ENCODE measurements around the gene ZBTB42.
A peak's percentile ranks its signal among the peaks of the same experiment; 100 is the strongest.

Gene ZBTB42

DNA sequence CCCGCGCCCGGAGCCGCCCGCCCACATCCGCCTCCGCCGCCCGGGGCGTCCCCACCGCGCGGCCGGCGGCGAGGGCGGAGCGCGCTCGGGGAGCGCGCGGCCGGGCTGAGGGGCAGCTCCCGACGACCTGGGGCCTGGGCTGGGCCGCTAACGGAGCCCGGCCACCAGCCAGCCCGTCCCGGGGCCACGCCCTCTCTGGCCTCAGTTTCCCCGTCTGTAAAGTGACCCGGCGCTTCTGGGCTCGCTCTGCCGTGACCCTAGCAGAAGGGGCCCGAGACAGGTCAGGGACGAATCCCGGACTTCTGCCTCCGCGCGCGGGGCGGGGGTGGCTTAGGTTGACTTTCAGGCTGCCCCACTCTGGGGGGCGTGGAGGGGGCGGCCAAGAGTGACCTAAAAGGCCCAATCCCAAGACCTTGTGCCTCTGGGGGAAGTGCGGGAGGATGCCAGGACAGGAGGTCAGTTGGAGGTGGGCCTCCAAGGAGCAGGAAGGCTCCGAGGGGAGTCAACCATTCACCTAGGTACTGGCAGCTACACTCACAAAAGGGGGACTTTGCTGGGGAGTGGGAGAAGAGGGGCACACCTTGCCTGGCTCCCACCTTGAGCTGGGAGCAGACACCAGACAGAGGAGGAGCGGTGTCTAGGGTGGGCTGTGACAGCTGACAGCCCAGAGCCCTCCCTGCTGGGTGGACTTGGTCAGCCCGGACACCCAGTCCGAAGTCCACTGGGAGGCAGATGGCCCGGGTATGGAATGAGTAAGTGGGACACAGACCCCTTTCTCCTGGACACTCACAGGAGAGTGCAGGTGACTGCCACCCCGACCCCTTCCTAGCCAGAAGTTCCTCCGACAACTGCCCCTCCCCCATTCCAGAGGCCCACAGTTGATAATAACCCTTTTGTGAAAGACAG, 4.9 kb upstream of the ZBTB42 start:
- peak; percentile 60 to 61 for DNase-seq

DNA sequence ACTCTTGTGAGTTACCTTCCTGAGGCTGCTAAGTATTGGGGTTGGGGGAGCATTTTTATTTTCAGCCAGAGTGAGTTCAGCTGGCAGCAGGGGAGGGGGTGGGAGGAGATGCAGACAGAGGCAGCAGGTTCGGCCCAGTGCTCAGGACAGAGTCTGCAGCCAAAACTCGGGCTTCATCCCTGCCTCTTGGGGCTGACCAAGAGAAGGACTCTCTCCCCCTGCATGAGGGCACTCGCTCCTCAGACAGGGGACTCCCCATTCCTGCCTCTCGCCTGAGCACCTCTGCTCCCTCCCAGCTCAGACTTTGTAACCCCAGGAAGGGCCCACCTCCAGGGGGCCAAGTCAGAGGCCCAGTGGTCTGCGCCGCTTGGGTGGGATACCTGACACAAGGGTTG, 4.2 kb upstream of the ZBTB42 start:
- DNase-seq = no peak

DNA sequence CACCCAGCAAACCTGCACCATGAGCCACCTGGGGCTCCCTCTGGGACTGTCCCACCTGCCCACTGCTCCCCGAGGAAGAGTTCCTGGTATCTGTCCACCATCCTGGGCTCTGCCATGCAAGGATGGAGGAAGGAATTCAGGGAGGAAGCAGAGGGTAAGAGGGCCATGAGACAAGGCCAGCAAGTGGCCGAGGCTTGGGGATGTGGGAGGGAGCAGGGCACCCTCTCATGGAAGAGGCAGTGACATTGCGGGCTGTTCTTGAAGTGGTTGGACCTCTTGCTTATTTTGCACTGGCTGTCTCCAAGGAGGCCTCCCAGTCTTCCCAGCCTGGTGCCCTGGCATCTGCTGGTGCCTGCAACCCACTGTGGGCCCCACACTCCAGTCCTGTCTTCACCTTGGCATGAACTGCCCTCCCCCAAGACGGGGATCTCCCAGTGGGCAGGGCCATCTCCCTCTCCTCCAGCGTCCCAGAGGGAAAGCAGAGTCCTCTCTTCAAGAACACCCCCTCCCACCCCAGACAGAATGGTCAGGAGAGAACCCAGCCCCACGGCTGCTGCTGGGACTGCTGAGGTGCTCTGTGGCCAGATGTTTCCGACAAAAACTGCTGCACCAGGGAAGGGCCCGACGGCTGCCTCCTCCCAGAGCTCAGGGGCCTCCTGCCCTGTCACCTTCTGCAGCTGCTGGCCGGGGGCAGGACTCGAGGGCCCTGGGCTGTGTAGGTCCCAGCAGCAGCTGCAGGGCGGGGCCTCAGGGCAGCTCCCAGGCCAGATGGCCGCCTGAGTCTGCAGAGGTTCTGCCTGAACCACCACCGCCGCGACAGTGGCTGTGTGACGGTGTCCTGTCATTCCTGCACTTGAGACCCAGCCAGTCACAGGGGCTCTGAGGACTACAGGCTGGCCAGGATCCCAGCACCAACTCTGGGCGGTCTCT, 3.5 kb upstream of the ZBTB42 start:
- no peak for DNase-seq

DNA sequence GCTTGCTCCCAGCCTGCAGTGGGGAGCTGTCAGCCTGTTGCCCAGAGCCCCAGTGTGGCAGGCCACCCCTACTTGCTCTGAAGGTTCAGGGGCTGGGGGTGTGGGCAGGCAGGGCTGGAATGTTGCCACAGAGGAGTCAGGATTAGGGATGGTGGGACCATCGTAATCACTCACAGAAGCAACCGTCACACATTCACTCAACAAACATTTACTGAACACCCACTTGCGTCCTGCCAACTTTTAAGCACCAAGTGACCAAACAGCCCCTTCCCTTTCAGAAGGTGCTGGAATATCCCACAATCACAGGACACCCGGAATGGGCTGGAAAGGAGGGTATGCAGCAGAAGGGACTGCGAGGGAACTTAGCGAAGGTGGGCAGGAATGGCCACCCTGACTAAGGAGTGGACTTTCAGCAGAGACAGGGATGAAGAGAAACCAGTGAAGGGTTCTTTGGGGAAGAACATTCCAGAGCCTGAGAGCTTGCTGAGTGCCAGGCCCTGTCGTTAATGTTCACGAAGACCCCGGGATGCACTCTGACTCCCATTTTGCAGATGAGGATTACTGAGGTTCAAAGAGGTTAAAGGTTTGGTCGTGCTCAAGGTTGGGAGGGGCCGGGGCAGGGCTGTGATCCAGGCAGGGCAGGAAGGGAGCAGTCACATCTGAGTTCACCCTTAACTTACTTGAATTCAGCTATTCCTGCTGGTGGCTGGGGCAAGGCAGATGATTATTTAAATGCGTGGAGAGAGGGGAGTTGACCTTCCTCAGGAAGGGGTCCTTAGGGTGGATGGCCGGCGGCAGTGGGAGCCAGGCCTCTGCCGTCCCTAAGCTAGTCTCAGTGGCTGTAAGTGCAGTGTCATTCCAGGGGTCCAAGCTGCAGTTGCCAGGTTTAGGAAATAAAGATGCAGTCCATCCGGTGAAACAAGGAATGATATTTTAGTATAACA, 2.3 kb upstream of the ZBTB42 start:
- no peak for DNase-seq

DNA sequence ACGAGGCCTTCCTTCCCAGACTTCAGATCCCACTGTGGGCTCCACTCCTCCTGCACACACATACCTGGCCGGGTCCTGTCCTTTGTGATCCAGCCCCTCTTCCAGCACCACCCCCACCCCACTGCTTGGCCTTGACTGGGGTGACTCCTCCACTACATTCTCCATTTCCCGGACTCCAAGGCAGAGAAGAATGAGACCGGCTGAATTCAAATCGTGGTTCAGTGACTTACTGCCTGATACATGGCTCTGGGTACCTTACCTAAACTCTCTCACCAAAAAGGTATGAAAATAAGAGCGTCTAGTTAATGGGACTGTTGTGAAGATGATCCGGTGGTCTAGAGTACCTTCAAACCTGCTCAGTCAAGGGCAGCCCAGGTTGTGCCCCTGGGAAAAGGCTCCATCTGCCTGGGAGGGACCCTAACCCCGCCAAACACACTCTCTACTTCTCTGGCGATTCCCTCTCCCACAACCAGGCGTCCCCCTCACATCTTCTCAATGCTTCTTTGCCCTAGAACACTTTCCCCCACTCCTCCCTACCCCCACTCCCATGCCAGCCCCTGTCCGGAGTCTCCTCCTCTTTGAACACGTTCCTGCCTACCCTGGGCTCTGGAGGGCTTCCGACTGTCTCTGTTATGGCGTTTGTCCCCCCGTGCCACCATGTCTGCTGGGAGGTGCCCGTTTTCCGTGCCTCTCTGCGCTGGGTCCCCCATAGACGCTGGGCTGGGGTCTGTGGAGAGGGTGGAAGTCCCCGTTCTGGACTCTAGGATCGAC, 1.5 kb upstream of the ZBTB42 start:
- no peak for DNase-seq

DNA sequence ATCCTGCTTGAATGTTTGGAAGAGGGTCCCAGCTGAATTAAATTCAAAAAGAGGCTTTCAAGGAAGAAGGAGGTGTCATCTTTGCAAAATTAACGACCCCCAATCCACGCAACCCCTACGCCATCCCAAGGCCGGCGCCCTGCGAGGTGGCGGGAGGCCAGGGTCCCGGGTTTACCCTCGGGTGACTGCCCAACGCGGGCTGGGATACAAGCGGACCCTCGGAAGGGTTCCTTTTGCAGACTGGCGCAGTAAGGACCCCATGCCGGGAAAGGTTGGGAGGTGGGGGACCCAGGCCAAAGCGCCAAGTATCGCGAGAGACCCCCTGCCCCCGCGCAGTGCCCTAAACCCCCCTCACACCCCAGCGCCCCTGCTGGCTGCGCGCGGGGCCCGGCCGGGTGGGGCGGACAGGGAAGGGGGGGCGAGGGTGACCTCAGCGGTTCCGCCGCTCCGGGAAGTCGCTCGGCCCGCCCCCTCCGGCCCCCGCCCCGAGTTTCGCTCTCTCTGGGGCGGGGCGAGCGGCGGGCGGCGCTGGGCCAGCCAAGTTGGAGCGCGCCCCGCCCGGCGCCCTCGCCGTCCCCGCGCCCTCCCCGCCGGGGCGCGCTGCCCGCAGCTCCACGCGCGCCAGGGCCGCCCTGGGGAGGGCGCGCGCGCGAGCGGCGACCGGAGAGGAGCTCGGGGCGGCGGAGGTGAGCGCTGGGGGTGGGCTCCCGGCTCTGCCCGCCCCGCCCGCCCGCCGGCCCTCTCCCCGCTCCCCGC, 708 bp upstream of the ZBTB42 start:
- DNase-seq = peak; percentile 85 to 87

DNA sequence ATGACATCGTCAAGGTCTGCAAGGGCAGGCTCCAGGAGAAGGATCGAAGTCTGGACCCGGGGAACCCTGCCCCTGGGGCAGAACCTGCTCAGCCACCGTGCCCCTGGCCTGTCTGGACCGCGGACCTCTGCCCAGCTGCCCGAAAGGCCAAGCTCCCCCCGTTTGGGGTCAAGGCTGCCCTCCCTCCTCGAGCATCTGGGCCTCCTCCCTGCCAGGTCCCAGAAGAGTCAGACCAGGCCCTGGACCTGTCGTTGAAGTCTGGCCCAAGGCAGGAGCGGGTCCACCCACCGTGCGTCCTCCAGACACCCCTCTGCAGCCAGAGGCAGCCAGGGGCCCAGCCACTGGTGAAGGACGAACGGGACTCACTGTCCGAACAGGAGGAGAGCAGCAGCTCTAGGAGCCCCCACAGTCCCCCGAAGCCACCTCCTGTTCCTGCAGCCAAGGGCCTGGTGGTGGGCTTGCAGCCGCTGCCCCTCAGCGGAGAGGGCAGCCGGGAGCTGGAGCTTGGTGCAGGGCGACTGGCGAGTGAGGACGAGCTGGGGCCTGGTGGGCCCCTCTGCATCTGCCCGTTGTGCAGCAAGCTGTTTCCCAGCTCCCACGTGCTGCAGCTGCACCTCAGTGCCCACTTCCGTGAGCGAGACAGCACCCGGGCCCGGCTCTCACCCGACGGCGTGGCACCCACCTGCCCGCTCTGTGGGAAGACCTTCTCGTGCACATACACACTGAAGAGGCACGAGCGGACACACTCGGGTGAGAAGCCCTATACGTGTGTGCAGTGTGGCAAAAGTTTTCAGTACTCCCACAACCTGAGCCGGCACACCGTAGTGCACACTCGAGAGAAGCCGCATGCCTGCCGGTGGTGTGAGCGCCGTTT, 856 bp downstream of the ZBTB42 start:
- DNase-seq = no peak

DNA sequence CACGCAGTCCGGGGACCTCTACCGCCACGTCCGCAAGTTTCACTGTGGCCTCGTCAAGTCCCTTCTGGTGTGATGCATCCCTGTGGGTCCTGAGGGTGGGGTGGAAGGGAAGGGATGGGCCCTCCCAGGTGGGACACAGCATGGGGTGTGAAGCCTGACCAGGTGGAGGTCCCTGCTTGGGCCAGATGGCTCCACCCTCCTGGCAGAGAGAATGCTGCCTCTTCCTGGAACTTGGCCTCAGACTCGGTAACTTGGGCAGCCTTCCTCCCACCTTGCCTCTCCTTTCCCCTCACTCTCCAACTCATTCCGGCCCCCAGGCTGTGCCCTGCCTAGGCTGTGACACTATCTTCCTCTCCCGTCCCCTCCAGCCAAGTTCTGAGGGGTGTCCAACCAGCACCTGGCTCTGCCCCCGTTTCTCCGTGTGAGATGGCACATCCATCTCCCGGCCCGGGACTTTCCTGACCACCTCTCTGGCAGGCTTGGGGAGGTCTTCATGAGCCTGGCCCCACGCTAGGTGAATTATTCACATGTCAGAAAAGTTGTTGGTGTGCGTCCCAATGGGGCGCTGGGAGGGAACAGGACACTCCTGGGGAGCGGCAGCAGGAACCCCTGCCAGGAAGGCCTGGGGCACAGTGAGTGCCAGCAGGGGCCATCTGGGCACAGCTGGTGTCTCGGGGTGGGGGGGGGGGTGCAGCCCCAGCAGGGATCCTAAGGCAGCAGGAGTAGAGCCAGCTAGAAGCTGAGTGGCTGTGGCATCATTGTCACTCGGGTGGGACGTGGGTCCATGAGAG, 1.7 kb downstream of the ZBTB42 start:
- no peak for DNase-seq

DNA sequence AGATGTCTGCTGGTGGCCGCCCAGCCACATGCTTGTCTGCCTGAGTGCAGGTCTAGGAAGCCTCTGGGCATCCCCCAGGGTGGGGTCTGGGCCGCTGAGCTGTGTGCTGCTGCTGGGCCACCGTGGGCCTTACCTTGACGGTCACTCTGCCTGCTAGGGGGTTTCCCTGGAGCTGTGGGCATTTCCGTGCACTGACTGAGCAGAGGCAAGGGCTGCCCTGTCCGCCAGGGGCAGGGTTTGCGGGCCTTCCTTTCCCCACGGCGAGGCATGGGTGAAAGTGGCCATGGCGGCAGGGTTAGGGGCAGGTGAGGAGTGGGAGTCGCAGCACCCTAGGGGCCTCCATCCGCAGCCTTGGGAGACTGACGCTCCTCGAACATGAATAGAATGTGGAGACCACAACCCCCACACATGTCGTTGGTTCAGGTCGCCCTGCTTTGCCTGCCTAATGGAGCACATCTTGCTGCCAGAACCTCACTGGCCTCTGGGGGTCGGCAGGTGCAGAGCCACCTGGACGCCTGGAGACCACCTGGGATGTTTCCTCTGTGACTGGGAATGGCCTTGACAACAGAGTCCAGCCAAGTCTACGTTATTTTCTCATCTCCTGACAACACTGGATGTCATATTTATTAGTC, 2.5 kb downstream of the ZBTB42 start:
- DNase-seq = no peak

DNA sequence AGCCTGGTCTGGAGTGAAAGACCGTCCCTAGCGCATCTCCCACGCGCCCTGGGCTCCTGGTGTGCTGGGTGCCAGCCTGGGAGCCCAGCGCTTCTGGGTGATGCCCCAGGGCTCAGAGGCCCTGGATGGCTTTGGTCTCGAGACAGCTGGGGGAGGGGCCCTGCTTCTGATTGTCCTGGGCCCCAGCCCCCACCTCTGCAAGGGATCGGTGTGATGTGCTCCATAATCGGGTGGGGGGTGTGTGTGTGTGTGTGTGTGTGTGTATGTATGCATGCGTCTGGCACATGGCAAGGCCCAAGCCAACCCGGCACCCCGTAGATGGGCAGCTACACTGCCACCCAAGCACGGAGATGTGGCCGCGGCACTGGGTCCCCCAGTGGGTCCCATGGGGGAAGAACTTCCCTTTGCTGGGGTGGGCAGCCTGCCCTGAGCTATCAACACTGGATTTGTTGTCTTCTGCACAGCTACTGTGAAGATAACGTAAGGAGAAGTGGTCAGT, 3.1 kb downstream of the ZBTB42 start:
- no peak for DNase-seq

DNA sequence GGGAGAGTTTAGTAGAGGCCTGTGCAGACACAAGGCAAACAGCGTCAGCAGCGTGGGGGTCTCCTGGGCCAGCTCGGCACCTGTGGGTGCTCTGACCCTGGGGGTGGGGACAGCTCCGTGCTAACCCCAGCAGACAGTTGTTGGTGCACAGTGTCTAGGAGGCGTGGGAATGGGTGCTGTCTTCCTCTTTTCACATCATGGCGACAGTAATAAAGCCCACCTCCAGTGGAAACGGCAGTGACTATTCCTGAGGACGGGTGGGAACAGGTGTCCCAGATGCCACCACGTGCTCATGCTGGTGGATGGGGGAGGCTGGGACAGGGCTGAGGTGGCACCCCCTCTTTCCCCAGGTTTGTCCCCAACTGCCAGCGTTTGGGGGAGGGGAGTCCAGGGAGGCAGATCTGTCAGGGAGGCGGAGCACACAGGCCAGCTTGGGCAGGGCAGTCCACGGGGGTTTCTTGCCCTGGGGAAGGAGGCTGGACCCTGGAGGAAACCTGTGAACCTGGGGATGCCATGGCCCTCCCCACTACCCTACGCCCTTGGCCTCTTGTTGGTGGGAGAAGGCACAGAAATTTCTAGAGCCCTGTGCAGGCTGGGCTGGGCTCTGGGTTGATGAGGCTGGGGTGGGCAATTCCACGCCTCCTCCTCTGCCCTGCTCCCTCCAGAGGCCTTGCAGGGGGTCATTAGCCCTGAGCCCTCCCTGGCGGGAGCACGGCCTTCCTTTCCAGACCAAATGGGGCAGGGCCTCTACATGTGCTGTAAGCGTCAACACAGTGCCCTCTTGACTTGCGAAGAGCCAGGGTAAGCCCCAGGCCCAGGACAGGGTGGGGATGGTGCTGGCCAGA, 3.8 kb downstream of the ZBTB42 start:
- no peak for DNase-seq

DNA sequence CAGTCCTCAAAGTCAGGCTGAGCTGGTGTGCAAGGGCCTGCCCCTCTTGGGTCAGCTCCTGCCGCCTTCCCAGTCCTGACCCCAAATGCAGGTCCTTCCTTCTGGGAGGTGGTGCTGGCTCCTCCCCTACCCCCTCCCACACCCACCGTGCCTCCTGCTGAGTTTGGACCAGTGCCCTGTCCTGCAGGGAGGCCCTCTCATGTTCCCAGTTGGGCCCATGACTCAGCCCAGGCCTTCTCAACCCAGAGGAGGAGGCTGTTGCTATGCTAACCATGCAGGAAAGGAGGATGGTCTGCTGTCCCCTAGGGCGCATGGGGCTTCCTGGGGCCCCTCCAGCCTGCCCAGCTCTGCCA, 4.4 kb downstream of the ZBTB42 start:
- no peak for DNase-seq

DNA sequence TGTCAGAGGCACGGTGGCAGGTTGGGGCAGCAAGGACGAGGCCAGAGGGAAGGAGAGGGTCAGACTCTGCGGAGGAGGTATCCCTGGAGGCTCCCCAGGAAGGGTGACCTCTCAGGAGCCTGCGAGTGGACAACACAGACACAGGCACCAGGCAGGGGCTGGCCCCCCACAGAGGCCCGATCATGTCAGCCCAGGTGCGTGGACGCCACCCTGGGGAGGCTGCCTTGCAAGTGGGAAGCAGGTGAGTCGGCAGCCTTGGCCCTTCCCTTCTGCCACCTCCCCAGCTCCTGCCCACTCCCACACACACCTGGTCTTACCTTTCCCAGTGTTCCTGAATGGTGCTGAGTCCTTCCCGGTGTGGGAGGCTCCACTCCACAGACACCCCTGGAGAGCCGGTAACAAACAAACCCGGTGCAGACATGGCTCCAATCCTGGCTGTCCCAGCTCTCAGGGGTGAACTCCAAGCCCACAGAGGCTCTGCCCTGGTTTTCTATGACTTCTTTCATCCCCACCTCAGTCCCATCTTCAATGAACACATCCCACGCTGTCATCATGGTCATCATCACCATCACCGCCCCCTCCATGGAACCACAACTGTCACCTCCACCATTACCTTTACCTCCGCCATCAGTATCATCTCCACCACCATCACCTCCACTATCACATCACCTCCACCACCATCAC, 5.2 kb downstream of the ZBTB42 start:
- DNase-seq = no peak

DNA sequence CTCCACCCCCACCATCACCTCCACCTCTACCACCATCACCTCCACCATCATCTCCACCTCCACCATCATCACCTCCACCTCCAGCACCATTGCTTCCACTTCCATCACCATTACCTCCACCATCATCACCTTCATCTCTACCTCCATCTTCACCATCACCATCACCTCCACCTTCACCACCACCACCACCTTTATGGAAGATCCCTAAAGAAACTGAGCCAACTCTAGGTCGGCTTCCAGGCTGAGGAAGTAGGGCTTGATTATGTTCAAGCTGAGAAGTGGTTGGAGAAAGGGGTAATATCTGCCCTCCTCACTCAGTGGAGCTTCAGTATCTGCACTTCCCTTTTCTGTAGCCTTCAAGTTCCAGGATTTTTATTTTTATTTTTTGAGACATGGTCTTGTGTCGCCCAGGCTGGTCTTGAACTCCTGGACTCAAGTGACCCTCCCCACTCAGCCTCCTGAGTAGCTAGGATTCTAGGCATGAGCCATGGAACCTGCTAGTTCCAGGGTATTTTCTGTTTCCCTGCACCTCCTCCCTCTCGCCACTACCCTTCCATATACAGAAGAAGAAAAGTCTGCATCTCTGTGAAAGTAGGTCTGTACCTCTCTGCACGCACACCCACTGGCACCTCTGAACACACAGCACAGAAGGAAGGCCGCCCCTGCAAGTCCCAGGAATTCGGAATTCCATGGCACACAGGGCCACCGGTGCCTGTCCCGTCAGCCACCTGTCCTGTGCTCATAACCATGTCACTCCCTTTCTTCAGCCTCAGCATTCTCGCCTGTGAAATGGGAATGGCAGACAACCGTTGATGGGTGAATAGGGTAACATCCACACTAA, 5.9 kb downstream of the ZBTB42 start:
- no peak for DNase-seq

DNA sequence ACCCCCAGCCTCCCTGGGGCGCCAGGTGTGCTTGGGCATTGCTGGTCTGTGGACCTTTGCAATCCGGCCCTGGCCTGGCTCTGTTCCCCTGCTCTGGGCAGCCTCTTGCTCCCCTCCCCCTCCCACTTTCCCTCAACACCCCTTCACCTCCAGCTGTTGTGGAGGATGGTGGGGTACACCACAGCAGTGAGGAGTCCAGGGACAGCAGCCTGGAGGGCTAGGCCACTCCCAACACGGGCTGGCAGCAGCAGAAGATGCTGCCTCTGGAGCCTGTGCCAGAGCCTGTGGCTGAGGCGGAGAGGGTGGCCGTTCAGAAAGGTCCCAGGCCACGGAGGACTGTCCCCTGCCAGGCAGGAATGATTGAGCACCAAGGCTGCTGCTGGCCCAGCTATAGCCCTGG, 7.6 kb downstream of the ZBTB42 start:
- DNase-seq = no peak

DNA sequence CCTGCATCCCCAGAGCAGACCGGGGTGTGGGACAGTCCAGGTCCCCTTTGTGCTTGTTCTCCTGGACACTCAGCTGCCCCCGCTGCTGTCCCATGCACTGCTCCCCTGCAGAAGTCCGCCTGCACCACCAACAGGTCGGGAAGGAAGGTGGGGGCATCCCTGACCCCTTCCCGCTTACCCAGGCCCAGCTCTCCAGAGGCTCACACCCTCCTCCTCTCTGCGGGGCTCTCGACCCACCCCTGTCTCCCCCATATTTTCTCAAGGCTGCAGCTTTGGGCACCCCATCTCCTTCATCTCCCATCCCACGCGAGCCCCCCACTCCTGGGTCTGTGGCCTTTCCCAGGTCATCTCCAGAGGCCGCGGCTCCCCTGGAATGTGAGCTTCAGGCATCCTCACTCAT, 9.4 kb downstream of the ZBTB42 start:
- DNase-seq = no peak
